NCI-H524 treated with DMSO at 0.1 percent for 48 hours (cell line): ENCODE results near the gene UNC5CL.
A peak's percentile ranks its signal among the peaks of the same experiment; 100 is the strongest.

Source experiments
- DNase-seq: peaks from one replicate; lab custom pipeline; 2025; lab: John Stamatoyannopoulos, UW

UNC5CL gene, protein sequence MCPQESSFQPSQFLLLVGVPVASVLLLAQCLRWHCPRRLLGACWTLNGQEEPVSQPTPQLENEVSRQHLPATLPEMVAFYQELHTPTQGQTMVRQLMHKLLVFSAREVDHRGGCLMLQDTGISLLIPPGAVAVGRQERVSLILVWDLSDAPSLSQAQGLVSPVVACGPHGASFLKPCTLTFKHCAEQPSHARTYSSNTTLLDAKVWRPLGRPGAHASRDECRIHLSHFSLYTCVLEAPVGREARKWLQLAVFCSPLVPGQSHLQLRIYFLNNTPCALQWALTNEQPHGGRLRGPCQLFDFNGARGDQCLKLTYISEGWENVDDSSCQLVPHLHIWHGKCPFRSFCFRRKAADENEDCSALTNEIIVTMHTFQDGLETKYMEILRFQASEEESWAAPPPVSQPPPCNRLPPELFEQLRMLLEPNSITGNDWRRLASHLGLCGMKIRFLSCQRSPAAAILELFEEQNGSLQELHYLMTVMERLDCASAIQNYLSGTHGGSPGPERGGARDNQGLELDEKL

DNA sequence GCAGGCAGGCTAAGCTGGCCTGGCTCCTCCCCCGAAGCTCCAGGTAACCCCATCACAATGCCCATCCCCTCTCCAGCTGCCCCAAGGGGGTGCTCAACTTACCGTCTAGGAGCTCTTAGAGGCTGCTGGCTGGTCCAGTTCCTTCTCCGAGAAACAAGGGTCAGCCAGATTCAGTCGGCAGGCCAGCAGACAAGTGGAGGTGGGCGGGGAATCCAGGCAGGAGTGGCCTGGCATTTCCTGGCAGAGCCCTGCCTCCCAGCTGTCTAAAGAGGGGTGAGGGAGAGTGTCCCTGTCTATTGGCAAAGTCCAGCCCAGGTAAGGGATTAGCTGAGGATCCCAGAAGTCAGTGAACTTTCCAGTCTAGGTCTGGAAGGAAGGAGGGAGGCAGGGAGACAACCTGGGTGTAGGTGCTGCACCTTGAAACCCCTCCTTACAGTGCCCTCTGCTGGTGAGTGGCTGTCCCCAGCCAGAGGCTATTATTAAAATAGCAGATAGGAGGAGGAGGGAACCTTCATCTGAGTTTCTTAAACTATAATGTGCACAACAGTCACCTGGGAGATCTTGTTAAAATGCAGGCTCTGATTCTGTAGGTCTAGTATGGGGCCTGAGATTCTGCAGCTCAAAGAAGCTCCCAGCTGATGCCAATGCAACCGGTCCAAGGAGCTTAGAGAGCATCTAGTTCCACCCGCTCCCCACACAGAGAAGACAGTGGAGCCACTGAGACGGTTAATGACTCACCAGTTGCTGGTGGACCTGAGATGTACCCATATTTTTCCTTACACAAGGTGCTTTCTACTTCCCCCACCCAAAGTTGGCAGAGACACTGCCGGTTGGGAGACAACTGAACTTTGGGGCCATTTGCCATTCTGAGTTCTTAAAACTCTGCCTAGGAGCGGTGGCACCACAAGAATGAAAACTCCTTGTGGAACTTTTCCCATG, at the start of gene UNC5CL:
Gene UNC5CL (minus strand): TSS at position 162 of the 939 bp plus-strand sequence. CDS start 4,147 bp downstream, outside the sequence.
- DNase-seq = no peak

DNA sequence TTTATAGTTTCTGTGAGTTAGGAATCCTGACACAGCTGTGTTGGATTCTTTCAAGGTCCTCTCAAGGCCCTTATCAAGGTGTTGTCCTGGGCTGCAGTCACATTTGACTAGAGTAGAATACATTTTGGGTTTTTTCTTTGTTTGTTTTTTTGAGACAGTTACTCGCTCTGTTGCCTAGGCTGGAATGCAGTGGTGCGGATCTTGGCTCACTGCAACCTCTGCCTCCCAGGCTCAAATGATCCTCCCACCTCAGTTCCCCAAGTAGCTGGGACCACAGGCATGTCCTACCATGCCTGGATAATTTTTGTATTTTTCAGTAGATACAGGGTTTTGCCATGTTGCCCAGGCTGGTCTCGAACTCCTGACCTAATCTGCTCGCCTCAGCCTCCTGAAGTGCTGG, 49.4 kb upstream of the UNC5CL start:
- no peak for DNase-seq

GRCh38 chr6:41085182-41085581, 46.2 kb upstream of the UNC5CL start:
- DNase-seq = no peak

DNA sequence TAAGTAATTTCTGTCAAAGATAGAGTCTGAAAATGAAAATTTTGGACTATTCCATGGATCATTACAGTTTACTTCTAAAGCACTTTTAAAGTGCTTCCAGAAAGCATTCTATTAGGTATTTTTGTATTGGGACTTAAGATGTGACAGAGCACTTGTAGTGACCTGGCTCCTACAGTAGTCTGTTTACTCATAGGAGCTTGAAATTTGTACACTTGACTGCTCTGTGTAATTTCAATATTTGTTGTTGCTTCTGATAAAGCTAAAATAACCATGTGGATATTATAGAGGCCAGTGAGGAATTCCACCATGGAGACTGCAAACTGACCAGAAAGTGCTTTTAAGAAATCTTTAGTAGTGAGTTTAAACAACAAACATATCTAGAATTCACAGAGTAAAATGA, 44.1 kb upstream of the UNC5CL start:
- DNase-seq = no peak

- DNase-seq = no peak
Measured at GRCh38 chr6:41080621-41081020, 41.6 kb upstream of the UNC5CL start.

- no peak for DNase-seq
Measured at GRCh38 chr6:41079080-41079479, 40.1 kb upstream of the UNC5CL start.

DNA sequence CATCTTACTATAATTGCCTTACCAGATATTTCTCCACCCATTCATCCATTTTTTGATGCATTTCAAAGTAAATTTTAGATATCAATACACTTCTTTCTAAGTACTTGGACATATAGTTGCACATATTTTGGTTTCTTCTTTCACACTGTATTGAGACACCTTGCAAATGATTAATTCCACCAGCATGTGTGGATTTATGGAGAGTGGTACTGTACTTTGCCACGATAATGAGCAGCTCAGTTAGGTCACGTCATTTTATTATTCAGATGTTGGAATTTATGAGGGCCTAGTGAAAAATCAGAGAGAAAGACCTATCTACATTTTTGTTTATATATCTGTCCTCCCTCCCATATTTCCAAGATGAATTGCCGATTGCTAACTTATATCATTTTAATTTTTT, 39.1 kb upstream of the UNC5CL start:
- DNase-seq = no peak

DNA sequence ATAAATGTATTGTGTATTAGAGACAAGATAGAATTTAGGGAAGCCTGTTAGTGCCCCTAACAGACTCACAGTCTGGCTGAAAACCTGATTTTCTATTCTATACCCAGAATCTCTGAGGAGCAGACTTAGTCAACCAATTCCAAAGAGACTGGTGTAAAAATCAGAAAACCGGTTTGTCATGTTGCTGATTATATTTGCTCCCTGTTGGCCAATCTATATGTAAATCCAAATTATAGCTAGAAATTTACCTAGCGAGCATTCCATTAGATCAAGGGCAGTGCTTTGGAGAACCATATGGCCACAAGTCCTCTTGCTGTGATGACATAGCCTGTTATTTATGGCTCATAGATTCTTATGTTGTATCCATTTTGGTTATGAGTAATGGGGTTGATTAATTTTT, 38.5 kb upstream of the UNC5CL start:
- no peak for DNase-seq

DNA sequence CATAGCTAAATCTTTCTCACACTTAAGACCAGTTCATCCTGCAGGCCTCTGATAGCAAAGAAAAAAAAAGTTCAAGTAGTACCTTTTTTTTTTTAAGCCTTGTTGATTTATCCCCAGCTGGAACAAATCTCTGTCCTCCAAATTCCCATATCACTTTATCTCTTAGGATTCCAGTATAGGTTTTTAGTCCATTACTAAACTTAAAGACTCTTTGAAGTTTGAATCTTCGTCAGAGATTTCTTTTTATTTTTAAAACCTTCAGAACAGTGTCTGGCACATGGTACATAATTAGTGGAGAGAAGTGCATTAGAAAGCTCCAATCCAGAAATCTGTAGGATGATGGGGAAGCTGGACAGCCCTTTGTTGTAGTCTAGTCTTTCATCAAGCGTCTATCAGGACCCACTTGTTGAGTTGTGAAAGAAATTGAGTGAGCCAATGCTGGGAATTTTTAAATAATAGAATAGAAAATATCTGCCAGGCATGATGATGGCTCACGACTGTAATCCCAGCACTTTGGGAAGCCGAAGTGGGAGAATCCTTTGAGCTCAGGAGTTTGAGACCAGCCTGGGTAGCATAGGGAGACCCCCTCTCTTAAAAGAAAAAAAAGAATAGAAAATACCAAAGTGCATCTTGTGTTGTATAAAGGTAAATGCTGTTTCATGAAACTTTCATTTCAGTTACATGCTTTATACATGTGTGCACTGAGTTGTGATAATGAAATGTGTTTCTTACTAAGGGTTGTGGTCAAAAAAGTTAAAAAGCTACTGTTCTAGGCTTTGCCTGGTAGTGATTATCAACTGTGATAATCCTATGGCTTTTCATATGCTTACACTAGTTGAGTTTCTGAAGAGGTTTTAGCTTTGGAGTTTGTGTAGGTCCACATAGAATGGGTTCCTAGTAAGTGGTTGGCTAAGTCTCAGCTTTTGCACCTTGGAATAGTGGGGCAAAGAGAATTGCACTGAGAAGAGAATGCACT, 36.9 kb upstream of the UNC5CL start:
- DNase-seq = no peak

GRCh38 chr6:41074692-41075436, 35.8 kb upstream of the UNC5CL start:
- no peak for DNase-seq

- no peak for DNase-seq
Measured at GRCh38 chr6:41073968-41074691, 35.1 kb upstream of the UNC5CL start.

DNA sequence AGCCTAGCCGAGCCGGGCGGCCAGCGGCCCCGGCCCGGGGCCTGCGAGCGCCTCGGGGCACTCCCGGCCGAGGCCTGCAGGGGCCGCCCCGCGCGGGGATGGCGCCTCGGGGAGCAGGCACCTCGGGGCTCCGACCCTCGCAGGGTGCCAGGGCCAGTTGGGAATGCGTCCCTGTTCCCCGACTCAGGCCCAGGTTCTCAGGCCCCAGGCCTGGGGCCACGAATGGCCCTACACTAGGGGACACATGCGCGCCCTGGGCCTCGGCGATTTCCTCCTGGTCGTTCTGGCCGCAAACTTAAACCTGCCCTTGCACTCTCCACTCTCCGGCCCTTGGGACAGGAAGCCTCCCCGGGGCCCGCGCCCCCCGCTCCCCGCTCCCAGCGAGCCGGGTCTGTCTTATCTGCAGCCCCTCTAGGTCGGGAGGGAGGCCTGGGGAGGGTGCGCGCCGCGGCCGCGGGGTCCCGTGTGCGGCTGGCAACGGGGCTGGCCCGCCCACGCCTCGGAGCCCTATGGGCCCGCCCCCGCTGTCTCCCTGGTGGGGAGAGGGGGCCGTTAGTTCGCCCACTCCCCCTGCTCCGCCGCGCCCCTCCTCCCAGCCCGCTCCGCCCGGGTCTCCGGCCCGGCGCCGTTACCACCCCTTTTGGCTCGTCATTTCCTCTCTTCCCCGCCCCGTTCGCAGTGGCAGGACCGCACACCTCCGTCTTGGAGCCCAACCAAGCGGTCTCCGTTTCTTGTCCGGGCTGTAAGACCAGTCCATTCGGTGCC, 34.4 kb upstream of the UNC5CL start:
- DNase-seq = peak; percentile 15

DNA sequence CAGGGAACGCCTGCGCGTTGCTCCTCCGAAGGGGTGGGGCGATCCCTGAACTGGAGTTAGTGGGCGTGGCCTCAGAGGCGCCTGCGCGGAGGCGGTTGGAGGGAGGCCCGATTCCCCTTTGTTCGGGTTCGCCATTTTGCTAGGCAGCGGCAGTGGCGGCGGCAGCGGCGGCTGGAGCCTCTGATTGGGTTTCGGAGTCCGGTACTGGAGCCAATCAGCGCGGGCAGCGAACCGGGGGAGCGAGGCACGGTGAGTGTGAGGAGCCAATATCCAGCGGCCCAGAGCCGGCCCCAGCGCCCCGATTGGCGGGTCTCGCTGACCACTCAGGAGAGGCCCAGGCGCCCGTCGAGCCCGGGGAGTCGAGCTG, 33.8 kb upstream of the UNC5CL start, which contains the start of gene NFYA:
Gene NFYA (plus strand): TSS at position 139 of the 367 bp plus-strand sequence. CDS start 6,116 bp downstream, outside the sequence.
- no peak for DNase-seq

- DNase-seq = peak; percentile 96
Measured at GRCh38 chr6:41071923-41072835, 33.2 kb upstream of the UNC5CL start, which contains the start of gene OARD1. Gene OARD1, minus strand, starts transcription at chr6:41072356. Its CDS starts 722 bp downstream, at chr6:41071634.

- DNase-seq = no peak
Measured at GRCh38 chr6:41071501-41071922, 32.5 kb upstream of the UNC5CL start.

- DNase-seq = no peak
Measured at GRCh38 chr6:41066867-41067304, 27.9 kb upstream of the UNC5CL start.

GRCh38 chr6:41065550-41066026, 26.6 kb upstream of the UNC5CL start:
- no peak for DNase-seq

DNA sequence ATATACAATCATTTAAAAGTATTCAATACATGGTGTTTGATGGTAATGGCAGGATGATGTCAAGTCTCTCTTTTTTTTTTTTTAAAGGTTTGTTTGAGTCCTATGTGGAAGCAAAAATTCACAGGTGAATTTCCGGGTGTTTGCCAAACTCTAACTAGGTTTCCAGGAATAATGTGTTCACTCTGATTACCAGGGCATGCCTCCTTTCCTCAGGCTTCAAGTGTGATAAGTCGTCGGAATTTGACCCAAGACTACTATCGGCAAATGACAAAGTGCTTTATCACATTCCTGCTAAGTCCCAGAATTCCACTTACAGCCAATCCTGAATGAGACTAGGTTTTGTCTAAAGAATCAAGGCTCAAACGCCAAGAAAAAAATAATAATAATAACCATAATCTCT, 25.8 kb upstream of the UNC5CL start:
- DNase-seq = no peak
